Central memory CD4-positive, alpha-beta T cell (primary cell): ENCODE results near the gene MYOZ1.
"Not testable (repeated sequence)": the region's sequence is repeated elsewhere in the genome, so short reads cannot be mapped to it uniquely, and the experiment has no call there.

Experiments
- DNase-seq: peaks from one replicate; pipeline ENCODE4 v3.0.0; 2022
- total RNA-seq, 3 experiments: gene quantifications; one replicate each; lab custom pipeline; 2026; lab: John Stamatoyannopoulos, UW

Gene MYOZ1, protein sequence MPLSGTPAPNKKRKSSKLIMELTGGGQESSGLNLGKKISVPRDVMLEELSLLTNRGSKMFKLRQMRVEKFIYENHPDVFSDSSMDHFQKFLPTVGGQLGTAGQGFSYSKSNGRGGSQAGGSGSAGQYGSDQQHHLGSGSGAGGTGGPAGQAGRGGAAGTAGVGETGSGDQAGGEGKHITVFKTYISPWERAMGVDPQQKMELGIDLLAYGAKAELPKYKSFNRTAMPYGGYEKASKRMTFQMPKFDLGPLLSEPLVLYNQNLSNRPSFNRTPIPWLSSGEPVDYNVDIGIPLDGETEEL
- 0 reads per million in 3 experiments for total RNA-seq

GRCh38 chr10:73641328-73642060 is at the start of gene MYOZ1:
Gene MYOZ1 (minus strand): TSS chr10:73641474. CDS start chr10:73640017, 1,457 bp downstream.
- DNase-seq = no peak

DNA sequence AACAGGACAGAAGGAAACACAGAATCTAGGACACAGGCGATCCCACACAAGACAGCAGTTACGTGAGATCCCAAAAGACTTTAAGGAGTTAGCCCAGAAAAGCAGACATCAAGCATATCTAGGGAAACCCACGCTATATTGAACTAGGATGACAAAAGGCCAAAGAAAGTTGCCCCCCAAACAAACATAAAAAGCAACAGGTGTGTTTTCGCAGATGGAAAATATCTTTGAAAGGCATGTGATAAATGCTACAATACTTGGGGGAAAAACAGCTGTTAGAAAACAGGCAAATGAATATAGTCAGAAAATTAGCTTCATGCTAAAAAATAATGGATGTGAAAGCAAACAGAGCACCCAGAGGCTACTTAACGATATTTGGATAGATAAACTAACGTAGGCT is 49.5 kb upstream of the MYOZ1 start:
- DNase-seq = not testable (repeated sequence)

DNA sequence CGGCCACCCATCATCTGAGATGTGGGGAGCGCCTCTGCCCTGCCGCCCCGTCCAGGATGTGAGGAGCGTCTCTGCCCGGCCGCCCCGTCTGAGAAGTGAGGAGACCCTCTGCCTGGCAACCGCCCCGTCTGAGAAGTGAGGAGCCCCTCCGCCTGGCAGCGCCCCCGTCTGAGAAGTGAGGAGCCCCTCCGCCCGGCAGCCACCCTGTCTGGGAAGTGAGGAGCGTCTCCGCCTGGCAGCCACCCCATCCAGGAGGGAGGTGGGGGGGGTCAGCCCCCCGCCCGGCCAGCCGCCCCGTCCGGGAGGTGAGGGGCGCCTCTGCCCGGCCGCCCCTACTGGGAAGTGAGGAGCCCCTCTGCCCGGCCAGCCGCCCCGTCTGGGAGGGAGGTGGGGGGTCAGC is 48.3 kb upstream of the MYOZ1 start:
- DNase-seq = not testable (repeated sequence)

- not testable (repeated sequence) for DNase-seq
Observed at GRCh38 chr10:73687641-73688040, 46.4 kb upstream of the MYOZ1 start.

- DNase-seq = not testable (repeated sequence)
Observed at GRCh38 chr10:73674546-73674945, 33.3 kb upstream of the MYOZ1 start.

GRCh38 chr10:73668378-73668777 is 27.1 kb upstream of the MYOZ1 start:
- DNase-seq = not testable (repeated sequence)

DNA sequence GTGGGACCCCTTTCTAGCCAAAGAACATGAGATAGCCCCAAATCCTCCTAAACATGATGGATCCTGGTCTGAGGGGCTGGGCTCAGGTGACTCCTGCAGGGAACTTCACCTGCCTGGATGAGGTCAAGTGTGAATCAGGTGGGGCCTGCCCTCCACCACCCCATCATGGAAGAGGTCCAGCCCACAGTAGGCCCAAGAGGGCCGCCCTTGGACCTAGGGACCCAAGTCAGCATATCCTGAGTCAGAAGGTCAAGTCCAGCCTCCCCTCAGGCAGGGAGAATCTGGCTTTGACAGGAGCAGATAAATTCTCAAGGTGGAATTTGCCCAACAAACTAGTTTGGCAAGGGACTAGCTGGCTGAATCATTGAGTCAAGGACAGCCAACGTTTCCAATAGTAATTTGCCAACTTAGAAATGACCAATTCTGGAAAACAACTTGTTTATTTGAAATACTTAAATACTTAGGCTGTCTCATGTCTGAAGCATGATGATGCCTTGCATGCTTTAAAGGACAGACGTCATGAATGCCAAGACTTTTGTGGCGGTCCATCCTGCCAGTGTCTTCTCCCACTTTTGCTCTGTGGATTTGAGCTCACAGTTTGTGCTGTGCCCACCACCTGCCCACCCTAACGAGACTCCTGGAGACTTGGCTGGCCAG is 25.0 kb upstream of the MYOZ1 start:
- DNase-seq = not testable (repeated sequence)

GRCh38 chr10:73665581-73665980 is 24.3 kb upstream of the MYOZ1 start:
- not testable (repeated sequence) for DNase-seq

DNA sequence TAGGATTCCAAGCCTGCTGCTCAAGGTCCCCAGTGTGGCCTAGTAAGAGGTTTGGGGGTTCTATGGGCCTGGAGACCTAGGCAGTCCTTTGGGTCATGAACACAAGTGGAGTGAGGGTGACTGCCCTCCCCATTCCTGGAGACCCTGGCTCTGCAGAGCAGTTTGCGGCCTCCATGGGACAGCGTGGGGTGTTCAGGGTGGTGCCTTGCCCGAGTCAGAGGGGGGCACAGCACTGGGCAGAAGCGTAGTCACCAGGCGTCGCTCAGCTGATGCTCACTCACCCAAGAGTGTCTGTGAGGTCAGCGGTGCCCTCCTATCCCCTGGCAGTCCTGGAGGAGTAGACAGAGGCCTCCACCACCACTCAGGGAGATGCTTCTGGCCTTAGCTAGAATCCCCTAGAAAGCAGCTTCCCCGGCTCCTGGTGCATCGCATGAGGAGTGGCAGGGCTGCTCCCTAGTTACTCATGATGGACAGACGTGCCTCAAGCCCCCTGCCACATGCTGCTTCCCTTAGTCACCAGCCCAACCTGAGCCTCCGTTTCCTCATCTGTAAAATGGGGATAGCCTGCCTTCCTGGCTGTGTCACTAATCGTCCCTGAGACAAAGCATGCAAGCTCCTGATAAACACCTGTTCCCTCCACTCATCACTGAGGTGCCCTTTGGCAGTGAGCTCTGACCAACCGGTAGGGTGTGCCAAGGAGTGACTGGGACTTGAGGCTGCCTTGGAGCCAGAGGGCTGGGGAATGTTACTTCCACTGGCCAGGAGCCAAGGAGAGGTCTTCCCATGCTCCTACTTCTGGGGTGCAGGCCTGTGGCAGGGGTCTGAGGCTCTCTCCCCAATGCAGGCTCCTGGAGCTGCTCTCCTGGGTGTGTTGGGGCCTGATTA is 23.1 kb upstream of the MYOZ1 start:
- DNase-seq = not testable (repeated sequence)

DNA sequence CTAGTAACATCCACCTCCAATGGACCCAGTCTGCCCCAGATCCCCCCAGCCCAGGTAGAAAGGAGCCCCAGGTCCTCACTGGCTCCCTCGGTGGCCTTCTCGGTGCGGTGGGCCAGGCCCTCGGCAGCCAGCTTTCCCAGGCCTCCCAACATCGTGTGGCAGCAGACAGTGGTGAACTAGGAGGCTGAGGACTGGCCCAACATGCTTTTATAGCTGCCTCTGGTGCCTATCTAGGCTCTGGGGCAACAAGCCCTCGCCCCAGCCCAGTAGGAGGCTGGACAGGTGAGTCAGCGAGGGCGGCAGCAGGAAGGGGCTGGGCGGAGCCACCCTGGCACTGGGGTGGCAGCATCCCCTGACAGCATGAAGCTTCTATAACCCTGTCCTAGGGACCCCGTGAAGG is 22.3 kb upstream of the MYOZ1 start:
- not testable (repeated sequence) for DNase-seq

GRCh38 chr10:73662705-73663104 is 21.4 kb upstream of the MYOZ1 start:
- DNase-seq = not testable (repeated sequence)

- DNase-seq = no peak
Observed at GRCh38 chr10:73655990-73656298, 14.7 kb upstream of the MYOZ1 start, which contains the start of gene SYNPO2L. Gene SYNPO2L (minus strand): TSS chr10:73656029. CDS start chr10:73655922, 107 bp downstream.

GRCh38 chr10:73655257-73655989 is 14.1 kb upstream of the MYOZ1 start:
- no peak for DNase-seq

DNA sequence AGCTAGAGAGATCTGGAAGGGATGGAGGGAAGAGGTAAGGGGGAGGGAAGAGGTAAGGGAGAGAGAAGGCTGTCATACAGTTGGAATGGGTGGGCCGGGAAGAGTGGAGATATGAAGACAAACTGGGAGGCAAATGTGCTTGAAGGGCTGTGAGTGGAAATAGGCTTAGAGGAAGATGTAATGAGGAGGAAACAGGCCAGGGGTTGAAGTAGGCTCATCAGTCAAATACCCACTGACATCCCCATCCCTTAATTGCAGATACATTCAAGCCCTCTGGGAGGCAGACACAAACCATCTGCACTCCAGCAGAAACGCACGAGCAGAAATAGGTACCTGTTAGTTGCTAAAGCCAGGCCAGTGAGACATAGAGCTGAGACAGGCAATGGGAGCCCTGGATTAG is 12.4 kb upstream of the MYOZ1 start:
- no peak for DNase-seq

DNA sequence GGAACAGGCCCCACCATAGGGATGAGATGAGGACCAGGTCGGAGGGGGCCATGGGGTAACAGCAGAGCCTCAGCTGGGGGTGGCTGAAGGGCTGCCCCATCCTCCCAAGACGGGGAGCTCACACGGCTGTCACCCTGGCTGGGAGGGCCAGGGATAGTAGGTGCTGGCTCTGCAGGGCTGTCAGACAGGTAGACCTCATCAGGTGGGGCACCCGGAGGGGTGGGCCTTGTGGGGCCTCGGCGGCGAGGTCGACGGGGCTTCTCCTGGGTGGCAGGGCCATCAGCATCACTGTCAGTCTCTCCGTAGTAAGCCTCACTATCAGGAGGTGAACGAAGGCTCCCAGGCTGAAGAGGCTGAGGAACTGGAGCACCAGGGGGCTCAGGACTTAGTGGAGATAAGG is 11.9 kb upstream of the MYOZ1 start:
- no peak for DNase-seq

- no peak for DNase-seq
Observed at GRCh38 chr10:73650537-73651331, 9.5 kb upstream of the MYOZ1 start.

GRCh38 chr10:73649876-73650536 is 8.7 kb upstream of the MYOZ1 start:
- DNase-seq = no peak

- DNase-seq = no peak
Observed at GRCh38 chr10:73648975-73649829, 7.9 kb upstream of the MYOZ1 start.

DNA sequence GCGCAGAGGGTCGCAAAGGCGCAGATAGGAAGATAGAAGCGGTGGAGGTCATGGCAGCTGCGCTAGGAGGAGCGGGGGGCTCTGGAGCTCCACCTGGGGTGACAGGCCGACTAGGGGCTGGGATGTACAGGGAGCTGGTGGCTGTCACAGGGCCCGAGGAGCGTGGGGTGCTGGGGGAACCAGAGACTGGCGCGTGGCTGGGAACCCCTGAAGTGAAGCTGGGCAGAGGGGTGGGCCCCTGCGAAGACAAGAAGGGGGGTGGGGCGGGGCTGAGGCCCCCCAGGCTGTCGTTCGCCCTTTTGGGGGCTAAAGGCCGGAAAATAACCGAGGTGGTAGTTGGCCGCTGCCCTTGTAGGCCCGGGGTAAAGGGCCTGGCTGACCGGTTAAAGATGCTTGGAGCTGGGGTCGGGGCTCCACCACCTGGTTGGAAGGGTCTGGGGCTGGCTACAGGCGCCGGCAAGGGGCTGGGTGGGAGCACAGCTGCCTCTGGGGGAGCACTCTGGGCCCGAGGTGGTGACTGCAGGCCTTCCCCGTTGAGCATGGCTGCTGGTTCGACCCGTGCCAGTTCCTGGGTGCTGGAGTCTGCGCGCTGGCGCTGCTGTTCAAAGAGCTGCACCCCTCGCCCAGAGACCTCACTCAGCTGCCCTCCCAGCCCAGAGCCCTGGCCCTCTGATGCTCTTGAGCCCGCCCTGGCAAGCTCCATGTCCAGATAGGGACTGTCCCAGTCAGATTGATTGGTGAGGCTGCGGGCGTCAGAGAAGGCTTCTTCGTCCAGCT is 6.8 kb upstream of the MYOZ1 start:
- DNase-seq = no peak
